Measurements from ENCODE around the gene SOD2.

- TF ChIP-seq, protein P1, sequence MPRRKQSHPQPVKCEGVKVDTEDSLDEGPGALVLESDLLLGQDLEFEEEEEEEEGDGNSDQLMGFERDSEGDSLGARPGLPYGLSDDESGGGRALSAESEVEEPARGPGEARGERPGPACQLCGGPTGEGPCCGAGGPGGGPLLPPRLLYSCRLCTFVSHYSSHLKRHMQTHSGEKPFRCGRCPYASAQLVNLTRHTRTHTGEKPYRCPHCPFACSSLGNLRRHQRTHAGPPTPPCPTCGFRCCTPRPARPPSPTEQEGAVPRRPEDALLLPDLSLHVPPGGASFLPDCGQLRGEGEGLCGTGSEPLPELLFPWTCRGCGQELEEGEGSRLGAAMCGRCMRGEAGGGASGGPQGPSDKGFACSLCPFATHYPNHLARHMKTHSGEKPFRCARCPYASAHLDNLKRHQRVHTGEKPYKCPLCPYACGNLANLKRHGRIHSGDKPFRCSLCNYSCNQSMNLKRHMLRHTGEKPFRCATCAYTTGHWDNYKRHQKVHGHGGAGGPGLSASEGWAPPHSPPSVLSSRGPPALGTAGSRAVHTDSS (tag by site-specific recombination; IDR thresholded peaks at IDR 0.05): no peak
- TF ChIP-seq CTCF (tag by site-specific recombination; IDR thresholded peaks at IDR 0.05) (no peak), ZNF274 (IDR thresholded peaks at IDR 0.05; ENCODE audit: low read length) (no peak), ZNF274 (tag by site-specific recombination; IDR thresholded peaks at IDR 0.05; ENCODE audit: borderline replicate concordance) (no peak), REST (tag by site-specific recombination; IDR thresholded peaks at IDR 0.05) (no peak), TCF7L2 (IDR thresholded peaks at IDR 0.05; ENCODE audit: borderline replicate concordance, low read depth, low read length) (no peak), ZNF423 (tag by site-specific recombination; IDR thresholded peaks at IDR 0.05) (no peak), ZNF211 (tag by site-specific recombination; IDR thresholded peaks at IDR 0.05; ENCODE audit: low read depth) (no peak), ZNF561 (tag by site-specific recombination; IDR thresholded peaks at IDR 0.05; ENCODE audit: borderline replicate concordance) (no peak)
- TF ChIP-seq, protein P2, sequence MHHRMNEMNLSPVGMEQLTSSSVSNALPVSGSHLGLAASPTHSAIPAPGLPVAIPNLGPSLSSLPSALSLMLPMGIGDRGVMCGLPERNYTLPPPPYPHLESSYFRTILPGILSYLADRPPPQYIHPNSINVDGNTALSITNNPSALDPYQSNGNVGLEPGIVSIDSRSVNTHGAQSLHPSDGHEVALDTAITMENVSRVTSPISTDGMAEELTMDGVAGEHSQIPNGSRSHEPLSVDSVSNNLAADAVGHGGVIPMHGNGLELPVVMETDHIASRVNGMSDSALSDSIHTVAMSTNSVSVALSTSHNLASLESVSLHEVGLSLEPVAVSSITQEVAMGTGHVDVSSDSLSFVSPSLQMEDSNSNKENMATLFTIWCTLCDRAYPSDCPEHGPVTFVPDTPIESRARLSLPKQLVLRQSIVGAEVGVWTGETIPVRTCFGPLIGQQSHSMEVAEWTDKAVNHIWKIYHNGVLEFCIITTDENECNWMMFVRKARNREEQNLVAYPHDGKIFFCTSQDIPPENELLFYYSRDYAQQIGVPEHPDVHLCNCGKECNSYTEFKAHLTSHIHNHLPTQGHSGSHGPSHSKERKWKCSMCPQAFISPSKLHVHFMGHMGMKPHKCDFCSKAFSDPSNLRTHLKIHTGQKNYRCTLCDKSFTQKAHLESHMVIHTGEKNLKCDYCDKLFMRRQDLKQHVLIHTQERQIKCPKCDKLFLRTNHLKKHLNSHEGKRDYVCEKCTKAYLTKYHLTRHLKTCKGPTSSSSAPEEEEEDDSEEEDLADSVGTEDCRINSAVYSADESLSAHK (tag by site-specific recombination; IDR thresholded peaks at IDR 0.05): no peak
- TF ChIP-seq, protein P3, sequence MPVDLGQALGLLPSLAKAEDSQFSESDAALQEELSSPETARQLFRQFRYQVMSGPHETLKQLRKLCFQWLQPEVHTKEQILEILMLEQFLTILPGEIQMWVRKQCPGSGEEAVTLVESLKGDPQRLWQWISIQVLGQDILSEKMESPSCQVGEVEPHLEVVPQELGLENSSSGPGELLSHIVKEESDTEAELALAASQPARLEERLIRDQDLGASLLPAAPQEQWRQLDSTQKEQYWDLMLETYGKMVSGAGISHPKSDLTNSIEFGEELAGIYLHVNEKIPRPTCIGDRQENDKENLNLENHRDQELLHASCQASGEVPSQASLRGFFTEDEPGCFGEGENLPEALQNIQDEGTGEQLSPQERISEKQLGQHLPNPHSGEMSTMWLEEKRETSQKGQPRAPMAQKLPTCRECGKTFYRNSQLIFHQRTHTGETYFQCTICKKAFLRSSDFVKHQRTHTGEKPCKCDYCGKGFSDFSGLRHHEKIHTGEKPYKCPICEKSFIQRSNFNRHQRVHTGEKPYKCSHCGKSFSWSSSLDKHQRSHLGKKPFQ (tag by site-specific recombination; IDR thresholded peaks at IDR 0.05): no peak
- TF ChIP-seq, protein P4, sequence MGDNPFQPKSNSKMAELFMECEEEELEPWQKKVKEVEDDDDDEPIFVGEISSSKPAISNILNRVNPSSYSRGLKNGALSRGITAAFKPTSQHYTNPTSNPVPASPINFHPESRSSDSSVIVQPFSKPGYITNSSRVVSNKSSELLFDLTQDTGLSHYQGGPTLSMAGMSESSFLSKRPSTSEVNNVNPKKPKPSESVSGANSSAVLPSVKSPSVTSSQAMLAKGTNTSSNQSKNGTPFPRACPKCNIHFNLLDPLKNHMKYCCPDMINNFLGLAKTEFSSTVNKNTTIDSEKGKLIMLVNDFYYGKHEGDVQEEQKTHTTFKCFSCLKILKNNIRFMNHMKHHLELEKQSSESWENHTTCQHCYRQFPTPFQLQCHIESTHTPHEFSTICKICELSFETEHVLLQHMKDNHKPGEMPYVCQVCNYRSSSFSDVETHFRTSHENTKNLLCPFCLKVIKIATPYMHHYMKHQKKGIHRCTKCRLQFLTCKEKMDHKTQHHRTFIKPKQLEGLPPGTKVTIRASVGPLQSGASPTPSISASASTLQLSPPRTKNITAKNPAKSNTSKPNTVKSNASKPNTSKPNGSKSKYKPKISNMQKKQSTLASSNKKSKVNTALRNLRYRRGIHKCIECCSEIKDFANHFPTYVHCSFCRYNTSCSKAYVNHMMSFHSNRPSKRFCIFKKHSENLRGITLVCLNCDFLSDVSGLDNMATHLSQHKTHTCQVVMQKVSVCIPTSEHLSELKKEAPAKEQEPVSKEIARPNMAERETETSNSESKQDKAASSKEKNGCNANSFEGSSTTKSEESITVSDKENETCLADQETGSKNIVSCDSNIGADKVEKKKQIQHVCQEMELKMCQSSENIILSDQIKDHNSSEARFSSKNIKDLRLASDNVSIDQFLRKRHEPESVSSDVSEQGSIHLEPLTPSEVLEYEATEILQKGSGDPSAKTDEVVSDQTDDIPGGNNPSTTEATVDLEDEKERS (tag by site-specific recombination; IDR thresholded peaks at IDR 0.05): no peak
Observed at GRCh38 chr6:159665868-159666635, 27.0 kb downstream of the SOD2 start.
